ENCODE measurements around the gene AREG. TPM values are rescaled to one million over a fixed set of nuclear protein-coding genes. Genes with fewer than 3 reads are reported as not detected.

Gene AREG
- polyA plus RNA-seq, 2 of the 4 experiments (the other 2 are of a cell fraction), result 52.2 to 187 TPM

- Histone ChIP-seq H3K4me3 (no peak overlapping the region), H3K4me1 (no peaks in the 10 kb centered on the region), H3K4me2 (no peak overlapping the region), H3K9me3 (no peaks in the 10 kb centered on the region), H3K27ac (no peak overlapping the region)
- ChIA-PET CTCF (interaction anchor here (1.3 to 1.6 kb wide), 4 partner anchors 9 to 96 kb away, joined by 3 to 4 read pairs (median 3); partner anchors contain the start of gene AREG), POLR2A (no interaction called here)
- FAIRE-seq (no peak), DNase-seq (ENCODE audit: low read depth in 1 of 2, low spot score in 1 of 2) (no peak), ATAC-seq (no peak)
- TF ChIP-seq FOSL2 (IDR thresholded peaks at IDR 0.05) (no peak), FOSL2 (CRISPR knock-in tag; IDR thresholded peaks at IDR 0.05) (no peak), HMGXB4 (CRISPR knock-in tag; IDR thresholded peaks at IDR 0.05; ENCODE audit: borderline replicate concordance) (no peak), RNF2 (IDR thresholded peaks at IDR 0.05; ENCODE audit: borderline replicate concordance, low read depth) (no peak), SMC3 (IDR thresholded peaks at IDR 0.05) (no peak), MAFK (IDR thresholded peaks at IDR 0.05; ENCODE audit: partially characterized antibody) (no peak), ELK1 (IDR thresholded peaks at IDR 0.05; ENCODE audit: low read depth, low read length) (no peak), MYC (IDR thresholded peaks at IDR 0.05; ENCODE audit: borderline replicate concordance, low read length) (no peak), BHLHE40 (IDR thresholded peaks at IDR 0.05; ENCODE audit: low read depth, low read length) (no peak), EHF (CRISPR knock-in tag; IDR thresholded peaks at IDR 0.05) (no peak), NR3C1 (IDR thresholded peaks at IDR 0.05) (no peak), FOXS1 (CRISPR knock-in tag; IDR thresholded peaks at IDR 0.05) (no peak)
- 75% methylated on average over 1 of the region's 1 CpG for WGBS (ENCODE audit: missing lambda C conversion rate)
Measured at GRCh38 chr4:74435296-74435695, 9.6 kb upstream of the AREG start.

- no peak for DNase-seq (ENCODE audit: low read depth in 1 of 2, low spot score in 1 of 2)
- H3K4me1 ChIP-seq, result no peaks in the 10 kb centered on the region
- 88% methylated on average over 3 of the region's 3 CpGs for WGBS (ENCODE audit: missing lambda C conversion rate)
- FAIRE-seq, result no peak
- no peaks in the 10 kb centered on the region for H3K9me3 ChIP-seq
- H3K4me3 ChIP-seq, result no peak overlapping the region
- ATAC-seq, result no peak
- TF ChIP-seq RFX5 (IDR thresholded peaks at IDR 0.05), result no peak
- no peak for TF ChIP-seq POLR2AphosphoS2 (conservative IDR thresholded peaks at IDR 0.05; ENCODE audit: low read length)
- TF ChIP-seq FOSB (CRISPR knock-in tag; IDR thresholded peaks at IDR 0.05), result no peak
- TF ChIP-seq USF2 (IDR thresholded peaks at IDR 0.05), result no peak
- no peak for TF ChIP-seq RNF2 (IDR thresholded peaks at IDR 0.05; ENCODE audit: borderline replicate concordance, low read depth)
- TF ChIP-seq E2F6 (IDR thresholded peaks at IDR 0.05; ENCODE audit: borderline replicate concordance, low read depth), result no peak
- no peak for TF ChIP-seq ZNF302 (CRISPR knock-in tag; IDR thresholded peaks at IDR 0.05)
- TF ChIP-seq FOXS1 (CRISPR knock-in tag; IDR thresholded peaks at IDR 0.05), result no peak
- no peak for TF ChIP-seq NPAS2 (CRISPR knock-in tag; IDR thresholded peaks at IDR 0.05; ENCODE audit: borderline replicate concordance)
- no peak for TF ChIP-seq SREBF2 (IDR thresholded peaks at IDR 0.05)
- TF ChIP-seq ESRRA (IDR thresholded peaks at IDR 0.05; ENCODE audit: borderline replicate concordance, low read length), result no peak
- TF ChIP-seq MAX (IDR thresholded peaks at IDR 0.05), result no peak
- TF ChIP-seq CEBPB (IDR thresholded peaks at IDR 0.05), result no peak
- ChIA-PET POLR2A (no interaction called here), CTCF (interaction anchor here (0.9 to 1.4 kb wide), 2 partner anchors 9 to 237 kb away, joined by 3 to 5 read pairs; no protein-coding TSS in a partner anchor)
- no peak overlapping the region for H3K4me2 ChIP-seq
- H3K27ac ChIP-seq, result no peak overlapping the region
Measured at GRCh38 chr4:74437866-74438265, 7.1 kb upstream of the AREG start.

Data from A549 (cell line).